Measurements from ENCODE around the gene CCDC148.

- TF ChIP-seq CTCF (IDR thresholded peaks at IDR 0.05; ENCODE audit: low read length) = no peak
- no peak for TF ChIP-seq EZH2 (IDR thresholded peaks at IDR 0.05; ENCODE audit: borderline replicate concordance, low read length)
These were observed 98.9 kb downstream of the CCDC148 start for GRCh38 chr2:158357699-158358098.
